ENCODE data around the gene DARS2. TPM values are rescaled to one million over a fixed set of nuclear protein-coding genes. Genes with fewer than 3 reads are reported as not detected.

DARS2 gene
- polyA plus RNA-seq, 1 donor from 2014 or later = 4.5 TPM

DNA sequence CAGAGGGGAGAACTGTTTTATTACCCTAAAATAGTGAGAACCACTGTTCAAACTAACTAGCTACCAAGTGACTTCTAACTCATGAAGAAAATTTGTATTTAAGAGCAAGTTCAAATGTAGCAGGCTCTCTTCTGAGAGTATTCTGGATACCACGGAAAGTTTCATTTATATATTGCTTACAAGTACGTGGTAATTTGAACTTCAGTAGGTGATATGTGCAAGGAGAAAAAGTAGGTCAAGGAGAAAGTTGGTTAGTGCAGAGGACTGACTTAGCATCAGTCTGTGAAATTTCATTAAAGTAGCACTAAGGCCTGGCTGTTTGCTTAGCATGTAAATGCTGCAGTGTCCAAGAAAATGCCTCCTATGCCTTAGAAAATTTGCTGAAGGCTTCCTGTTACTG, 76.0 kb downstream of the DARS2 start:
- no peaks in the 10 kb centered on the region for H3K27me3 ChIP-seq (ENCODE audit: insufficient read depth, low read depth, low read length)
- H4K20me1 ChIP-seq (ENCODE audit: insufficient read depth) = no peaks in the 10 kb centered on the region
- H3F3A ChIP-seq (ENCODE audit: insufficient read depth, low read length, poor library complexity, severe bottlenecking) = no peaks in the 10 kb centered on the region
- TF ChIP-seq EP300 (conservative IDR thresholded peaks at IDR 0.05; ENCODE audit: poor library complexity, severe bottlenecking) (no peak), TAF1 (IDR thresholded peaks at IDR 0.05; ENCODE audit: low read depth) (no peak), RAD21 (conservative IDR thresholded peaks at IDR 0.05) (no peak), EZH2 (IDR thresholded peaks at IDR 0.05; ENCODE audit: borderline replicate concordance, insufficient read depth, low read length, poor library complexity, severe bottlenecking) (no peak), POLR2AphosphoS5 (IDR thresholded peaks at IDR 0.05) (no peak), MXI1 (conservative IDR thresholded peaks at IDR 0.05; ENCODE audit: poor library complexity, severe bottlenecking) (no peak), SMC3 (conservative IDR thresholded peaks at IDR 0.05; ENCODE audit: poor library complexity) (no peak)
- TF ChIP-seq, protein P1, sequence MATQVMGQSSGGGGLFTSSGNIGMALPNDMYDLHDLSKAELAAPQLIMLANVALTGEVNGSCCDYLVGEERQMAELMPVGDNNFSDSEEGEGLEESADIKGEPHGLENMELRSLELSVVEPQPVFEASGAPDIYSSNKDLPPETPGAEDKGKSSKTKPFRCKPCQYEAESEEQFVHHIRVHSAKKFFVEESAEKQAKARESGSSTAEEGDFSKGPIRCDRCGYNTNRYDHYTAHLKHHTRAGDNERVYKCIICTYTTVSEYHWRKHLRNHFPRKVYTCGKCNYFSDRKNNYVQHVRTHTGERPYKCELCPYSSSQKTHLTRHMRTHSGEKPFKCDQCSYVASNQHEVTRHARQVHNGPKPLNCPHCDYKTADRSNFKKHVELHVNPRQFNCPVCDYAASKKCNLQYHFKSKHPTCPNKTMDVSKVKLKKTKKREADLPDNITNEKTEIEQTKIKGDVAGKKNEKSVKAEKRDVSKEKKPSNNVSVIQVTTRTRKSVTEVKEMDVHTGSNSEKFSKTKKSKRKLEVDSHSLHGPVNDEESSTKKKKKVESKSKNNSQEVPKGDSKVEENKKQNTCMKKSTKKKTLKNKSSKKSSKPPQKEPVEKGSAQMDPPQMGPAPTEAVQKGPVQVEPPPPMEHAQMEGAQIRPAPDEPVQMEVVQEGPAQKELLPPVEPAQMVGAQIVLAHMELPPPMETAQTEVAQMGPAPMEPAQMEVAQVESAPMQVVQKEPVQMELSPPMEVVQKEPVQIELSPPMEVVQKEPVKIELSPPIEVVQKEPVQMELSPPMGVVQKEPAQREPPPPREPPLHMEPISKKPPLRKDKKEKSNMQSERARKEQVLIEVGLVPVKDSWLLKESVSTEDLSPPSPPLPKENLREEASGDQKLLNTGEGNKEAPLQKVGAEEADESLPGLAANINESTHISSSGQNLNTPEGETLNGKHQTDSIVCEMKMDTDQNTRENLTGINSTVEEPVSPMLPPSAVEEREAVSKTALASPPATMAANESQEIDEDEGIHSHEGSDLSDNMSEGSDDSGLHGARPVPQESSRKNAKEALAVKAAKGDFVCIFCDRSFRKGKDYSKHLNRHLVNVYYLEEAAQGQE (IDR thresholded peaks at IDR 0.05; ENCODE audit: borderline replicate concordance) = no peak
- TF ChIP-seq, protein P2, sequence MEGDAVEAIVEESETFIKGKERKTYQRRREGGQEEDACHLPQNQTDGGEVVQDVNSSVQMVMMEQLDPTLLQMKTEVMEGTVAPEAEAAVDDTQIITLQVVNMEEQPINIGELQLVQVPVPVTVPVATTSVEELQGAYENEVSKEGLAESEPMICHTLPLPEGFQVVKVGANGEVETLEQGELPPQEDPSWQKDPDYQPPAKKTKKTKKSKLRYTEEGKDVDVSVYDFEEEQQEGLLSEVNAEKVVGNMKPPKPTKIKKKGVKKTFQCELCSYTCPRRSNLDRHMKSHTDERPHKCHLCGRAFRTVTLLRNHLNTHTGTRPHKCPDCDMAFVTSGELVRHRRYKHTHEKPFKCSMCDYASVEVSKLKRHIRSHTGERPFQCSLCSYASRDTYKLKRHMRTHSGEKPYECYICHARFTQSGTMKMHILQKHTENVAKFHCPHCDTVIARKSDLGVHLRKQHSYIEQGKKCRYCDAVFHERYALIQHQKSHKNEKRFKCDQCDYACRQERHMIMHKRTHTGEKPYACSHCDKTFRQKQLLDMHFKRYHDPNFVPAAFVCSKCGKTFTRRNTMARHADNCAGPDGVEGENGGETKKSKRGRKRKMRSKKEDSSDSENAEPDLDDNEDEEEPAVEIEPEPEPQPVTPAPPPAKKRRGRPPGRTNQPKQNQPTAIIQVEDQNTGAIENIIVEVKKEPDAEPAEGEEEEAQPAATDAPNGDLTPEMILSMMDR (IDR thresholded peaks at IDR 0.05; ENCODE audit: poor library complexity, severe bottlenecking) = no peak
- no peak overlapping the region for H3K4me2 ChIP-seq (ENCODE audit: low read length)
- no peak overlapping the region for H3K27ac ChIP-seq (ENCODE audit: low read length)
- no peaks in the 10 kb centered on the region for H3K79me2 ChIP-seq (replicated peaks; ENCODE audit: insufficient read depth, low read length)
- H3K9me3 ChIP-seq (ENCODE audit: low read length) = no peaks in the 10 kb centered on the region
- no peak overlapping the region for H2AFZ ChIP-seq (ENCODE audit: low read depth, low read length)
- H3K9ac ChIP-seq (ENCODE audit: low read length) = no peak overlapping the region
- no peaks in the 10 kb centered on the region for H3K36me3 ChIP-seq (ENCODE audit: insufficient read depth, low read length)
- H3K9me2 ChIP-seq (ENCODE audit: insufficient read depth, low read length) = no peaks in the 10 kb centered on the region
- no peak overlapping the region for H3K4me3 ChIP-seq (ENCODE audit: low read length)

DNA sequence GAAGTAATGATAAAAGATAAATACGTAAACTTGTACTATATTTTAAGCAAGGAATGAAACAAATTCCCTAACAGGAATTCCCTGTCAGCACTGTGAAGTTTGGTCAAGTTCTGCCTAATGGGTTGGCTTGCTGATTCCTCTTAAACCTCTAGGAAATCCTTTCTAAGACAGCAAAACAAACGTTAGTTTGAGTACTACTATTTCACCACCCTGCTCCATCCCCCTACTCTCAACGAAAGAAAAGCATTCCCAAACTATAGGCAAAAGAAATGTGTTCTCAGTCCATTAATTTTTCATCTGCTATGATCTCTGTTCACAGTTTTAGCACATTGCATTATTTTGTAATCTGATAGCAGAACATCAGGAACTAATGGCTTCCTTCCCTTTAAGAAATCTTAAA, 76.5 kb downstream of the DARS2 start:
- Histone ChIP-seq H2AFZ (ENCODE audit: low read depth, low read length) (no peak overlapping the region), H3K27me3 (ENCODE audit: insufficient read depth, low read depth, low read length) (no peaks in the 10 kb centered on the region), H3K79me2 (replicated peaks; ENCODE audit: insufficient read depth, low read length) (no peaks in the 10 kb centered on the region), H3K9ac (ENCODE audit: low read length) (no peak overlapping the region), H3K9me3 (ENCODE audit: low read length) (no peaks in the 10 kb centered on the region), H3K36me3 (ENCODE audit: insufficient read depth, low read length) (no peaks in the 10 kb centered on the region), H4K20me1 (ENCODE audit: insufficient read depth) (no peaks in the 10 kb centered on the region), H3K4me2 (ENCODE audit: low read length) (no peak overlapping the region), H3K4me3 (ENCODE audit: low read length) (no peak overlapping the region), H3K9me2 (ENCODE audit: insufficient read depth, low read length) (no peaks in the 10 kb centered on the region), H3K27ac (ENCODE audit: low read length) (no peak overlapping the region), H3F3A (ENCODE audit: insufficient read depth, low read length, poor library complexity, severe bottlenecking) (no peaks in the 10 kb centered on the region)
- no peak for TF ChIP-seq MXI1 (conservative IDR thresholded peaks at IDR 0.05; ENCODE audit: poor library complexity, severe bottlenecking)
- no peak for TF ChIP-seq RAD21 (conservative IDR thresholded peaks at IDR 0.05)
- TF ChIP-seq EP300 (conservative IDR thresholded peaks at IDR 0.05; ENCODE audit: poor library complexity, severe bottlenecking) = no peak
- TF ChIP-seq, protein P1 (IDR thresholded peaks at IDR 0.05; ENCODE audit: borderline replicate concordance) = no peak
- TF ChIP-seq, protein P2 (IDR thresholded peaks at IDR 0.05; ENCODE audit: poor library complexity, severe bottlenecking) = no peak
- TF ChIP-seq TAF1 (IDR thresholded peaks at IDR 0.05; ENCODE audit: low read depth) = no peak
- TF ChIP-seq POLR2AphosphoS5 (IDR thresholded peaks at IDR 0.05) = no peak
- TF ChIP-seq SMC3 (conservative IDR thresholded peaks at IDR 0.05; ENCODE audit: poor library complexity) = no peak
- TF ChIP-seq EZH2 (IDR thresholded peaks at IDR 0.05; ENCODE audit: borderline replicate concordance, insufficient read depth, low read length, poor library complexity, severe bottlenecking) = no peak

Measured in neural cell (in vitro differentiated cells).